Measurements from ENCODE around the gene CXCL13.

DNA sequence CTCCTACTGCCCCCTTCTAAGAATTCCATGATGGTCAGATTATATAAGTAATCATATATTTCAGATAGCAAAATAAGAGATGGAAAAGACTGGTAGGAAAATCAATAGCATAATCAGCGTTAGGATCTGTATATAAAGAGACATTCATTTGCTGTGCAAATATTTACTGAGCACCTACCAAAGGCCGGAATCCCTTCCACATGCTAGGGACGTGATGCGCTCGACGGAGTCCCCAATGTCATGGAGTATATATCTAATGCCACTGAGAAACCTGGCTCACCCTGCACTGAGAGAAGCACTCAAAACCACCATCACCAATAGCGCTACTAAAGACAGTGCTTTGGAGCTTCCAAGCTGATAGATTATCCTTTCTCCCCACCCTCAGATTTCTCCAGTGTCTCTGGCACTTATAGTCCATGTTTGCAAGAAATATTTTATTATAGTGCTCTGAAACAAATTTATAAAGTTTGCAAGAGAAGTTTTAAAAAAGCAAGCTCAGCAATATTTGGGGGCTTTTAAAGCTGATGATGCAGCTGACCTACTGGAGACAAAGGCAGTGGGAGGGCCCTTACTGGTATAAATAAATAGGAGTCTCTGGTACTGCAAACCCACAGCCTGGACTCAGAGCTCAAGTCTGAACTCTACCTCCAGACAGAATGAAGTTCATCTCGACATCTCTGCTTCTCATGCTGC, at the start of gene CXCL13:
- no peak for TF ChIP-seq ZNF660 (CRISPR knock-in tag; IDR thresholded peaks at IDR 0.05; ENCODE audit: borderline replicate concordance, low read depth)
- TF ChIP-seq MEIS1 (CRISPR knock-in tag; IDR thresholded peaks at IDR 0.05; ENCODE audit: borderline replicate concordance): no peak
- no peak for TF ChIP-seq RFX5 (IDR thresholded peaks at IDR 0.05; ENCODE audit: low read depth, low read length)
- TF ChIP-seq CBX1 (IDR thresholded peaks at IDR 0.05; ENCODE audit: low read depth): no peak
- no peak for TF ChIP-seq CHD2 (IDR thresholded peaks at IDR 0.05; ENCODE audit: low read depth, low read length)
- TF ChIP-seq, protein P1, sequence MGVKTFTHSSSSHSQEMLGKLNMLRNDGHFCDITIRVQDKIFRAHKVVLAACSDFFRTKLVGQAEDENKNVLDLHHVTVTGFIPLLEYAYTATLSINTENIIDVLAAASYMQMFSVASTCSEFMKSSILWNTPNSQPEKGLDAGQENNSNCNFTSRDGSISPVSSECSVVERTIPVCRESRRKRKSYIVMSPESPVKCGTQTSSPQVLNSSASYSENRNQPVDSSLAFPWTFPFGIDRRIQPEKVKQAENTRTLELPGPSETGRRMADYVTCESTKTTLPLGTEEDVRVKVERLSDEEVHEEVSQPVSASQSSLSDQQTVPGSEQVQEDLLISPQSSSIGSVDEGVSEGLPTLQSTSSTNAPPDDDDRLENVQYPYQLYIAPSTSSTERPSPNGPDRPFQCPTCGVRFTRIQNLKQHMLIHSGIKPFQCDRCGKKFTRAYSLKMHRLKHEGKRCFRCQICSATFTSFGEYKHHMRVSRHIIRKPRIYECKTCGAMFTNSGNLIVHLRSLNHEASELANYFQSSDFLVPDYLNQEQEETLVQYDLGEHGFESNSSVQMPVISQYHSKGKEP (CRISPR knock-in tag; IDR thresholded peaks at IDR 0.05): no peak
- TF ChIP-seq ZNF557 (CRISPR knock-in tag; IDR thresholded peaks at IDR 0.05): no peak
- no peak for TF ChIP-seq ZBTB33 (CRISPR knock-in tag; IDR thresholded peaks at IDR 0.05)
- no peak for TF ChIP-seq GTF2F1 (IDR thresholded peaks at IDR 0.05; ENCODE audit: low read length)
- TF ChIP-seq STAG1 (CRISPR knock-in tag; IDR thresholded peaks at IDR 0.05): no peak
- no peak for TF ChIP-seq MIER2 (CRISPR knock-in tag; IDR thresholded peaks at IDR 0.05)
- TF ChIP-seq EZH2 (conservative IDR thresholded peaks at IDR 0.05; ENCODE audit: low read depth, low read length): no peak
- TF ChIP-seq, protein P2, sequence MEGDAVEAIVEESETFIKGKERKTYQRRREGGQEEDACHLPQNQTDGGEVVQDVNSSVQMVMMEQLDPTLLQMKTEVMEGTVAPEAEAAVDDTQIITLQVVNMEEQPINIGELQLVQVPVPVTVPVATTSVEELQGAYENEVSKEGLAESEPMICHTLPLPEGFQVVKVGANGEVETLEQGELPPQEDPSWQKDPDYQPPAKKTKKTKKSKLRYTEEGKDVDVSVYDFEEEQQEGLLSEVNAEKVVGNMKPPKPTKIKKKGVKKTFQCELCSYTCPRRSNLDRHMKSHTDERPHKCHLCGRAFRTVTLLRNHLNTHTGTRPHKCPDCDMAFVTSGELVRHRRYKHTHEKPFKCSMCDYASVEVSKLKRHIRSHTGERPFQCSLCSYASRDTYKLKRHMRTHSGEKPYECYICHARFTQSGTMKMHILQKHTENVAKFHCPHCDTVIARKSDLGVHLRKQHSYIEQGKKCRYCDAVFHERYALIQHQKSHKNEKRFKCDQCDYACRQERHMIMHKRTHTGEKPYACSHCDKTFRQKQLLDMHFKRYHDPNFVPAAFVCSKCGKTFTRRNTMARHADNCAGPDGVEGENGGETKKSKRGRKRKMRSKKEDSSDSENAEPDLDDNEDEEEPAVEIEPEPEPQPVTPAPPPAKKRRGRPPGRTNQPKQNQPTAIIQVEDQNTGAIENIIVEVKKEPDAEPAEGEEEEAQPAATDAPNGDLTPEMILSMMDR (CRISPR knock-in tag; IDR thresholded peaks at IDR 0.05): no peak
- TF ChIP-seq EED (CRISPR knock-in tag; IDR thresholded peaks at IDR 0.05): no peak
